WTC11 (cell line): ENCODE measurements around the gene FOXRED2.

Experiments used
- FOXJ3 ChIP-seq: sonication (generic); formaldehyde crosslinking; IDR thresholded peaks from 2 replicates; pipeline ENCODE4 v1.9.0; 2021; ENCODE audit warnings: missing genetic modification reagents, mild to moderate bottlenecking, borderline replicate concordance
- JUN ChIP-seq: sonication (generic); formaldehyde crosslinking; IDR thresholded peaks from 2 replicates; pipeline ENCODE4 v1.8.0; 2023; ENCODE audit warnings: mild to moderate bottlenecking, missing genetic modification reagents
- RELA ChIP-seq: sonication (generic); formaldehyde crosslinking; IDR thresholded peaks from 2 replicates; pipeline ENCODE4 v1.8.1; 2022; ENCODE audit warnings: missing genetic modification reagents, mild to moderate bottlenecking, borderline replicate concordance
- TCF7 ChIP-seq: sonication (generic); formaldehyde crosslinking; IDR thresholded peaks from 2 replicates; pipeline ENCODE4 v1.8.0; 2022; ENCODE audit warnings: mild to moderate bottlenecking, low read depth, missing genetic modification reagents, moderate library complexity
- ZNF121 ChIP-seq: sonication (generic); formaldehyde crosslinking; IDR thresholded peaks from 2 replicates; pipeline ENCODE4 v1.8.0; 2023; ENCODE audit warnings: missing genetic modification reagents
- ZNF232 ChIP-seq: sonication (generic); formaldehyde crosslinking; IDR thresholded peaks from 2 replicates; pipeline ENCODE4 v1.8.0; 2022; ENCODE audit warnings: mild to moderate bottlenecking, missing genetic modification reagents
- ZNF416 ChIP-seq: fragments of 250-450 bp; sonication (Bioruptor Pico); IDR thresholded peaks from 2 replicates; pipeline ENCODE4 v1.9.0; 2021; ENCODE audit warnings: mild to moderate bottlenecking, inconsistent platforms
- TF ChIP-seq, protein P1 (sequence below): fragments of 200-600 bp; IDR thresholded peaks from 2 replicates; pipeline ENCODE4 v1.8.0; 2022; ENCODE audit warnings: antibody characterized with exemption
- TF ChIP-seq, protein P2 (sequence below): sonication (generic); formaldehyde crosslinking; IDR thresholded peaks from 2 replicates; pipeline ENCODE4 v1.8.1; 2023; ENCODE audit warnings: mild to moderate bottlenecking, moderate library complexity, missing genetic modification reagents
- TF ChIP-seq, protein P3 (sequence below): sonication (generic); formaldehyde crosslinking; conservative IDR thresholded peaks from 2 replicates; pipeline ENCODE4 v1.8.1; 2023; ENCODE audit warnings: mild to moderate bottlenecking, low read depth, missing genetic modification reagents, moderate library complexity
- TF ChIP-seq, protein P4 (sequence below): sonication (generic); formaldehyde crosslinking; IDR thresholded peaks from 2 replicates; pipeline ENCODE4 v1.8.1; 2022; ENCODE audit warnings: mild to moderate bottlenecking, missing genetic modification reagents, moderate library complexity, borderline replicate concordance
- TF ChIP-seq, protein P5 (sequence below): sonication (generic); formaldehyde crosslinking; IDR thresholded peaks from 2 replicates; pipeline ENCODE4 v1.8.1; 2023; ENCODE audit warnings: mild to moderate bottlenecking, missing genetic modification reagents, moderate library complexity
- TF ChIP-seq, protein P6 (sequence below): sonication (generic); formaldehyde crosslinking; IDR thresholded peaks from 2 replicates; pipeline ENCODE4 v1.8.0; 2022; ENCODE audit warnings: mild to moderate bottlenecking, missing genetic modification reagents

DNA sequence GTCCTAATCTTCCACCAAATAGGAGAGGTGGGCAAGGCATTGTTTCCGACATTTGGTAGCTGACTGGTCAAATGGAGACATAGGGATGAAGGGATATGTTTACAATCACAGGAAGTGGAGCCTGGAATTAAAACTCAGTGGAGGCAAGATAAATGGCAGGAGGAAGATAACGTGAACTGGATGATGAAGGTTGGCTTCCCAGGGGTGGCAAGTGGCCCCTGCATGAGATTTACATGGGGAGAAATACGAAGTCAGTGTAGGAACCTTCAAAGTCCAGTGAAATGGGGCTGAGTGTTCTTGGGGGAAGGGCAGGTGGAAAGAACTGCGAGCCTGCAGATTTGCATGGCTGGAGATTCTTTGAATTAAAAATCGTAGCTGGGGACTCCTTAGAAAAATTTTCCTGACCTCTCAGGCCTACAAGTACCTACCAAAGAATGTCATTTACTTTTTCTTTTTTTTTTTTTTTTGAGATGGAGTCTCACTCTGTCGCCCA is 724 bp upstream of the FOXRED2 start:
- TF ChIP-seq, protein P1, sequence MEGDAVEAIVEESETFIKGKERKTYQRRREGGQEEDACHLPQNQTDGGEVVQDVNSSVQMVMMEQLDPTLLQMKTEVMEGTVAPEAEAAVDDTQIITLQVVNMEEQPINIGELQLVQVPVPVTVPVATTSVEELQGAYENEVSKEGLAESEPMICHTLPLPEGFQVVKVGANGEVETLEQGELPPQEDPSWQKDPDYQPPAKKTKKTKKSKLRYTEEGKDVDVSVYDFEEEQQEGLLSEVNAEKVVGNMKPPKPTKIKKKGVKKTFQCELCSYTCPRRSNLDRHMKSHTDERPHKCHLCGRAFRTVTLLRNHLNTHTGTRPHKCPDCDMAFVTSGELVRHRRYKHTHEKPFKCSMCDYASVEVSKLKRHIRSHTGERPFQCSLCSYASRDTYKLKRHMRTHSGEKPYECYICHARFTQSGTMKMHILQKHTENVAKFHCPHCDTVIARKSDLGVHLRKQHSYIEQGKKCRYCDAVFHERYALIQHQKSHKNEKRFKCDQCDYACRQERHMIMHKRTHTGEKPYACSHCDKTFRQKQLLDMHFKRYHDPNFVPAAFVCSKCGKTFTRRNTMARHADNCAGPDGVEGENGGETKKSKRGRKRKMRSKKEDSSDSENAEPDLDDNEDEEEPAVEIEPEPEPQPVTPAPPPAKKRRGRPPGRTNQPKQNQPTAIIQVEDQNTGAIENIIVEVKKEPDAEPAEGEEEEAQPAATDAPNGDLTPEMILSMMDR, result no peak
- TF ChIP-seq, protein P2, sequence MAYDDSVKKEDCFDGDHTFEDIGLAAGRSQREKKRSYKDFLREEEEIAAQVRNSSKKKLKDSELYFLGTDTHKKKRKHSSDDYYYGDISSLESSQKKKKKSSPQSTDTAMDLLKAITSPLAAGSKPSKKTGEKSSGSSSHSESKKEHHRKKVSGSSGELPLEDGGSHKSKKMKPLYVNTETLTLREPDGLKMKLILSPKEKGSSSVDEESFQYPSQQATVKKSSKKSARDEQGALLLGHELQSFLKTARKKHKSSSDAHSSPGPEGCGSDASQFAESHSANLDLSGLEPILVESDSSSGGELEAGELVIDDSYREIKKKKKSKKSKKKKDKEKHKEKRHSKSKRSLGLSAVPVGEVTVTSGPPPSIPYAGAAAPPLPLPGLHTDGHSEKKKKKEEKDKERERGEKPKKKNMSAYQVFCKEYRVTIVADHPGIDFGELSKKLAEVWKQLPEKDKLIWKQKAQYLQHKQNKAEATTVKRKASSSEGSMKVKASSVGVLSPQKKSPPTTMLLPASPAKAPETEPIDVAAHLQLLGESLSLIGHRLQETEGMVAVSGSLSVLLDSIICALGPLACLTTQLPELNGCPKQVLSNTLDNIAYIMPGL, result no peak
- TF ChIP-seq FOXJ3 (no peak), JUN (CRISPR knock-in tag) (no peak), RELA (CRISPR knock-in tag) (no peak), TCF7 (CRISPR knock-in tag) (no peak), ZNF232 (CRISPR knock-in tag) (no peak), ZNF416 (CRISPR knock-in tag) (no peak), ZNF121 (CRISPR knock-in tag) (no peak)
- TF ChIP-seq, protein P3, sequence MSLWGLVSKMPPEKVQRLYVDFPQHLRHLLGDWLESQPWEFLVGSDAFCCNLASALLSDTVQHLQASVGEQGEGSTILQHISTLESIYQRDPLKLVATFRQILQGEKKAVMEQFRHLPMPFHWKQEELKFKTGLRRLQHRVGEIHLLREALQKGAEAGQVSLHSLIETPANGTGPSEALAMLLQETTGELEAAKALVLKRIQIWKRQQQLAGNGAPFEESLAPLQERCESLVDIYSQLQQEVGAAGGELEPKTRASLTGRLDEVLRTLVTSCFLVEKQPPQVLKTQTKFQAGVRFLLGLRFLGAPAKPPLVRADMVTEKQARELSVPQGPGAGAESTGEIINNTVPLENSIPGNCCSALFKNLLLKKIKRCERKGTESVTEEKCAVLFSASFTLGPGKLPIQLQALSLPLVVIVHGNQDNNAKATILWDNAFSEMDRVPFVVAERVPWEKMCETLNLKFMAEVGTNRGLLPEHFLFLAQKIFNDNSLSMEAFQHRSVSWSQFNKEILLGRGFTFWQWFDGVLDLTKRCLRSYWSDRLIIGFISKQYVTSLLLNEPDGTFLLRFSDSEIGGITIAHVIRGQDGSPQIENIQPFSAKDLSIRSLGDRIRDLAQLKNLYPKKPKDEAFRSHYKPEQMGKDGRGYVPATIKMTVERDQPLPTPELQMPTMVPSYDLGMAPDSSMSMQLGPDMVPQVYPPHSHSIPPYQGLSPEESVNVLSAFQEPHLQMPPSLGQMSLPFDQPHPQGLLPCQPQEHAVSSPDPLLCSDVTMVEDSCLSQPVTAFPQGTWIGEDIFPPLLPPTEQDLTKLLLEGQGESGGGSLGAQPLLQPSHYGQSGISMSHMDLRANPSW (CRISPR knock-in tag), result no peak
- TF ChIP-seq, protein P4, sequence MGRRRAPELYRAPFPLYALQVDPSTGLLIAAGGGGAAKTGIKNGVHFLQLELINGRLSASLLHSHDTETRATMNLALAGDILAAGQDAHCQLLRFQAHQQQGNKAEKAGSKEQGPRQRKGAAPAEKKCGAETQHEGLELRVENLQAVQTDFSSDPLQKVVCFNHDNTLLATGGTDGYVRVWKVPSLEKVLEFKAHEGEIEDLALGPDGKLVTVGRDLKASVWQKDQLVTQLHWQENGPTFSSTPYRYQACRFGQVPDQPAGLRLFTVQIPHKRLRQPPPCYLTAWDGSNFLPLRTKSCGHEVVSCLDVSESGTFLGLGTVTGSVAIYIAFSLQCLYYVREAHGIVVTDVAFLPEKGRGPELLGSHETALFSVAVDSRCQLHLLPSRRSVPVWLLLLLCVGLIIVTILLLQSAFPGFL (CRISPR knock-in tag), result no peak
- TF ChIP-seq, protein P5, sequence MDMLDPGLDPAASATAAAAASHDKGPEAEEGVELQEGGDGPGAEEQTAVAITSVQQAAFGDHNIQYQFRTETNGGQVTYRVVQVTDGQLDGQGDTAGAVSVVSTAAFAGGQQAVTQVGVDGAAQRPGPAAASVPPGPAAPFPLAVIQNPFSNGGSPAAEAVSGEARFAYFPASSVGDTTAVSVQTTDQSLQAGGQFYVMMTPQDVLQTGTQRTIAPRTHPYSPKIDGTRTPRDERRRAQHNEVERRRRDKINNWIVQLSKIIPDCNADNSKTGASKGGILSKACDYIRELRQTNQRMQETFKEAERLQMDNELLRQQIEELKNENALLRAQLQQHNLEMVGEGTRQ (CRISPR knock-in tag), result no peak
- TF ChIP-seq, protein P6, sequence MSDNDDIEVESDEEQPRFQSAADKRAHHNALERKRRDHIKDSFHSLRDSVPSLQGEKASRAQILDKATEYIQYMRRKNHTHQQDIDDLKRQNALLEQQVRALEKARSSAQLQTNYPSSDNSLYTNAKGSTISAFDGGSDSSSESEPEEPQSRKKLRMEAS (CRISPR knock-in tag), result no peak
